NT2/D1 (cell line): ENCODE measurements around the gene CAMK2N2.

Experiments
- DNase-seq: peaks from one replicate; pipeline ENCODE4 v3.0.0-alpha.2; 2011; ENCODE audit warnings: low read depth, low spot score
- H3K27me3 ChIP-seq: 2 replicates; pipeline ENCODE4 v1.6.0; 2011; ENCODE audit warnings: mild to moderate bottlenecking; ENCODE audit not compliant: insufficient read length, insufficient read depth
- H3K36me3 ChIP-seq: 2 replicates; pipeline ENCODE4 v1.6.1; 2011; ENCODE audit warnings: mild to moderate bottlenecking, low read length, mixed read lengths; ENCODE audit not compliant: insufficient read depth, insufficient read length
- H3K4me1 ChIP-seq: 2 replicates; pipeline ENCODE4 v1.5.1; 2011; ENCODE audit not compliant: insufficient read depth, insufficient read length
- H3K4me3 ChIP-seq: 2 replicates; pipeline ENCODE4 v1.5.1; 2011; ENCODE audit warnings: low read depth; ENCODE audit not compliant: insufficient read length
- H3K9ac ChIP-seq: 2 replicates; pipeline ENCODE4 v1.6.0; 2011; ENCODE audit warnings: low read depth; ENCODE audit not compliant: insufficient read length
- H3K9me3 ChIP-seq: 2 replicates; pipeline ENCODE4 v1.5.1; 2011; ENCODE audit warnings: mild to moderate bottlenecking, low read length; ENCODE audit not compliant: insufficient read depth
- SUZ12 ChIP-seq: IDR thresholded peaks from 2 replicates; pipeline ENCODE4 v1.6.1; 2011; ENCODE audit not compliant: insufficient read length, insufficient read depth; ENCODE audit errors: extremely low read depth
- YY1 ChIP-seq: IDR thresholded peaks from 2 replicates; pipeline ENCODE4 v1.6.1; 2011; ENCODE audit not compliant: insufficient read length, insufficient read depth
- ZNF274 ChIP-seq: IDR thresholded peaks from 2 replicates; pipeline ENCODE4 v1.6.1; 2011; ENCODE audit warnings: mild to moderate bottlenecking, low read depth, low read length

Gene CAMK2N2

GRCh38 chr3:184258926-184259325, 2.4 kb downstream of the CAMK2N2 start:
- peaks cover 4% of the 10 kb centered on the region for H3K36me3 ChIP-seq
- peaks cover 6% of the 10 kb centered on the region for H3K4me1 ChIP-seq
- TF ChIP-seq SUZ12 (no peak), ZNF274 (no peak), YY1 (no peak)

GRCh38 chr3:184257083-184257915, 4.1 kb downstream of the CAMK2N2 start:
- no peak overlapping the region for H3K4me3 ChIP-seq
- H3K27me3 ChIP-seq: peaks cover 42% of the 10 kb centered on the region
- H3K36me3 ChIP-seq: peaks cover 4% of the 10 kb centered on the region
- peaks cover 2% of the 10 kb centered on the region for H3K4me1 ChIP-seq
- no peaks in the 10 kb centered on the region for H3K9me3 ChIP-seq
- H3K9ac ChIP-seq: no peak overlapping the region
- DNase-seq: no peak
- TF ChIP-seq ZNF274 (no peak), YY1 (no peak), SUZ12 (no peak)

More at GRCh38 chr3:184258926-184259325, 2.4 kb downstream of the CAMK2N2 start:
- Histone ChIP-seq H3K9ac (no peak overlapping the region), H3K4me3 (no peak overlapping the region), H3K9me3 (no peaks in the 10 kb centered on the region), H3K27me3 (peaks cover 56% of the 10 kb centered on the region)
- DNase-seq: no peak

GRCh38 chr3:184255291-184256039, 5.9 kb downstream of the CAMK2N2 start:
- no peak overlapping the region for H3K9ac ChIP-seq
- no peaks in the 10 kb centered on the region for H3K9me3 ChIP-seq
- peaks cover 28% of the 10 kb centered on the region for H3K27me3 ChIP-seq
- no peak overlapping the region for H3K4me3 ChIP-seq
- DNase-seq: no peak
- H3K4me1 ChIP-seq: peaks cover 2% of the 10 kb centered on the region
- peaks cover 4% of the 10 kb centered on the region for H3K36me3 ChIP-seq
- TF ChIP-seq SUZ12 (no peak), YY1 (no peak), ZNF274 (no peak)

- Histone ChIP-seq H3K4me1 (no peaks in the 10 kb centered on the region), H3K9me3 (no peaks in the 10 kb centered on the region), H3K9ac (peak overlapping the region; percentile 90), H3K36me3 (peaks cover 12% of the 10 kb centered on the region), H3K27me3 (no peaks in the 10 kb centered on the region), H3K4me3 (peak overlapping the region; percentile 97)
- TF ChIP-seq YY1: no peak
- TF ChIP-seq ZNF274: no peak
- TF ChIP-seq SUZ12: no peak
- peak; percentile 94 for DNase-seq
Observed at GRCh38 chr3:184250167-184250828, 11.1 kb downstream of the CAMK2N2 start.

GRCh38 chr3:184249412-184250166, 11.8 kb downstream of the CAMK2N2 start, which contains the start of gene EEF1AKMT4:
EEF1AKMT4 (plus strand) TSS chr3:184249672; CDS start chr3:184249695, 23 bp downstream.
- peak within 1 kb of the TSS; percentile 98 for H3K9ac ChIP-seq
- H3K9me3 ChIP-seq: no peaks in the 10 kb centered on the region
- H3K36me3 ChIP-seq: peaks cover 19% of the 10 kb centered on the region
- no peaks in the 10 kb centered on the region for H3K4me1 ChIP-seq
- TF ChIP-seq YY1: peak; percentile 13
- TF ChIP-seq SUZ12: no peak
- no peak for TF ChIP-seq ZNF274
- peak; percentile 99 for DNase-seq
- H3K27me3 ChIP-seq: no peaks in the 10 kb centered on the region
- peak within 1 kb of the TSS; percentile 97 for H3K4me3 ChIP-seq

- H3K27me3 ChIP-seq: no peaks in the 10 kb centered on the region
- peak within 1 kb of the TSS; percentile 98 for H3K9ac ChIP-seq
- no peaks in the 10 kb centered on the region for H3K9me3 ChIP-seq
- DNase-seq: peak; percentile 85
- no peaks in the 10 kb centered on the region for H3K4me1 ChIP-seq
- TF ChIP-seq SUZ12 (no peak), YY1 (peak; percentile 94), ZNF274 (no peak)
- peak within 1 kb of the TSS; percentile 97 for H3K4me3 ChIP-seq
- peaks cover 28% of the 10 kb centered on the region for H3K36me3 ChIP-seq
Observed at GRCh38 chr3:184248454-184249411, 12.6 kb downstream of the CAMK2N2 start, which contains the start of gene ALG3. ALG3 (minus strand) TSS chr3:184248962; CDS start chr3:184248940, 22 bp downstream.
